ENCODE results near the gene UBAC2.

Gene UBAC2

GRCh38 chr13:99363949-99364348 lies 163.3 kb downstream of the UBAC2 start:
- DNase-seq: no peak

- DNase-seq: no peak
Measured at GRCh38 chr13:99366075-99366987, 165.7 kb downstream of the UBAC2 start.

- no peak for DNase-seq
Measured at GRCh38 chr13:99367106-99367616, 166.5 kb downstream of the UBAC2 start.

- DNase-seq: no peak
Measured at GRCh38 chr13:99367663-99368448, 167.2 kb downstream of the UBAC2 start.

DNA sequence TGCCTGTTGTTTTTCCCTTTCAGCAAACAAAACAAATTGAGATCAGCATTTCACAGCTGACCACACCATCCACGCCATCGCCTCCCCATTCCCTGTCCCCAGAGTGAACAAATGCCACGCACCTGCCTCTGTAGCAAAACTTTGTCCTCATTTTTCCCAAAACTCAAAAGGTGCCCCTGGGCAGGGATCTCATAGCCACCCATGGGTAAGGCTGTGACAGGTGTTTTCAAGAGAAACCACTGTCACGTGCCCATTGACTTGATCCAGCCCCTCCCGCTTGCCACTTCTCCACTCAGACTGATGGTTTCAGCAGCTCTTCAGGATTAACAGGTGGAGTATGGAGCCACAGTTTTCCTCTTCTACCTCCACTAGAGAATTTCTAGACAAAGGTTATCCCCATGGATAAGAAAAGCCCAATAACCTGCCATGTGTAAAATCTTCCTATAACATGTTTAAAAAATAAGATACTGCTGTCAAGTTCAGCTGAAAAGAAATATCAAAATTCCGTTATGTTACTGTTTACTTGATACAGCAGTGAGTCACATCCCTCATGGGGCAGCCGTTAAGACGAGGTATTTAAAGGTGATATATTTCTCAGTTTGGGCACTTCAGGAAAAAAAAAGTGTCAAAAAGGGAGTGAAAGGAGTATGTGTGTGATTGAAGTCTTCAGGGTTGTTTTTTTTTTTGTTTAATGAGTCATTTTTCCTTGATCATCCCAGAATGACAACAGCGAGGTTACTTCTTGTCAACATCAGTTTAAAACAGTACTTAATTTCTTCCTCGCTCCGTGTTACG lies 170.0 kb downstream of the UBAC2 start:
- DNase-seq: no peak

- peak; percentile 86 for DNase-seq
Measured at GRCh38 chr13:99371956-99372355, 171.3 kb downstream of the UBAC2 start.

DNA sequence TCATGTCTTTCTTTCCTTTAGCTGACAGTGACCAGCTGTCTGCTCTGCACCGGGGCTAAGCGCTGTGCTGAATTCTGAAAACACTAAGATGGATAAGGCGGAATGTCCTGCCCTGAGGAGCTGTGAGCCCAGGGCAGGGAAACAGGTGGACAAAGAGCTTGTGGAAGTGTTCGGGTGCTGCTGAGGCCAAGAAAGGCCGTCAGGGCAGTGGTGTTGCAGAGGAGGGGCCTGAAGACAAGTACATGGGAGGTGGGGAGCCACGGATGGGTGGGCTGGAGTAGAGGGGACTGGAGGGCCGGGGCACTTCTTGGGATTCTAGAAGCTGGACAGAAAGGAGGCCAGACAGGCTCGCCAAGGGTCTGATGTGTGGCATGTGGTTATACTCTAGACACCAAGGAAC lies 172.8 kb downstream of the UBAC2 start:
- DNase-seq: no peak

- no peak for DNase-seq
Measured at GRCh38 chr13:99374169-99374991, 173.7 kb downstream of the UBAC2 start.

GRCh38 chr13:99374994-99375737 lies 174.5 kb downstream of the UBAC2 start:
- DNase-seq: peak; percentile 68 to 84

- DNase-seq: no peak
Measured at GRCh38 chr13:99375738-99376080, 175.1 kb downstream of the UBAC2 start.

DNA sequence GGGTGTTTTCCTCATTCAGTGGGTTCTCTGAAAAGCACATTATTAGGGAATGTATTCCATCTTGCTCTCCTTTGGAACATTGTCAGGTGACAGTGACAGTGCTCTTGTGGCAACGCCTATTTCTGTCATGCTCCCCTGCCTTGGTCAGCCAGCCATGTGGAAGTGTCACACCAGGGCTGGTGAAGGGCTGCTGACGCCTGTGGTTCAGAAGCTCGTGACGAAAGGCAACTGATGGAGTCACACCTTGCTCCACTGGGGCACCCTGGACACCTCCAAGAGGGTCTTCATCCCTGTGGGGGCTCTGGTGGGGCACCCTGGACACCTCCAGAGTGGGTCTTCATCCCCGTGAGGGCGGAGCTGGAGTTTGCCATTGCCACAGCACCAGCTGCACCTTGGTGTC lies 175.5 kb downstream of the UBAC2 start:
- DNase-seq: no peak

DNA sequence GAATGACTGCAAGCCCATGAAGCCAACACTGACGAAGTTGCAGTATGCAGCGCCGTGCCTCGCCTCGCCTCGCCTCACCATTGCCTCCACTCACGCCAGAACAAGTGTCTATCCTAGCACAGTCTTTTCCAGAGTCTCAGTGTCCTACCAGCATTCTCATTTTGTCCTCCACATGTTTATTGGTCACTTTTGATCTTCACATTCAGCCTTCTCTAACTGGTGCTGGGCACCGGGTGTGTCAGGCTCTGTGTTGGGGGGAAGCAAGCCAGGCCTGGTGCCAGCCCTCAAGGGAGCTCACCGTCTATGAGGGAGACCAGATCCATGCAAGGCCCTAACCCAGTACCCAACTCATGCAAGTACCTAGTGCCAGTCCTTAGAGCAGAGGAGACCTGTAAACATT lies 176.3 kb downstream of the UBAC2 start:
- DNase-seq: no peak

- DNase-seq: no peak
Measured at GRCh38 chr13:99377641-99378040, 177.0 kb downstream of the UBAC2 start.

GRCh38 chr13:99378985-99379733 lies 178.5 kb downstream of the UBAC2 start:
- no peak for DNase-seq

DNA sequence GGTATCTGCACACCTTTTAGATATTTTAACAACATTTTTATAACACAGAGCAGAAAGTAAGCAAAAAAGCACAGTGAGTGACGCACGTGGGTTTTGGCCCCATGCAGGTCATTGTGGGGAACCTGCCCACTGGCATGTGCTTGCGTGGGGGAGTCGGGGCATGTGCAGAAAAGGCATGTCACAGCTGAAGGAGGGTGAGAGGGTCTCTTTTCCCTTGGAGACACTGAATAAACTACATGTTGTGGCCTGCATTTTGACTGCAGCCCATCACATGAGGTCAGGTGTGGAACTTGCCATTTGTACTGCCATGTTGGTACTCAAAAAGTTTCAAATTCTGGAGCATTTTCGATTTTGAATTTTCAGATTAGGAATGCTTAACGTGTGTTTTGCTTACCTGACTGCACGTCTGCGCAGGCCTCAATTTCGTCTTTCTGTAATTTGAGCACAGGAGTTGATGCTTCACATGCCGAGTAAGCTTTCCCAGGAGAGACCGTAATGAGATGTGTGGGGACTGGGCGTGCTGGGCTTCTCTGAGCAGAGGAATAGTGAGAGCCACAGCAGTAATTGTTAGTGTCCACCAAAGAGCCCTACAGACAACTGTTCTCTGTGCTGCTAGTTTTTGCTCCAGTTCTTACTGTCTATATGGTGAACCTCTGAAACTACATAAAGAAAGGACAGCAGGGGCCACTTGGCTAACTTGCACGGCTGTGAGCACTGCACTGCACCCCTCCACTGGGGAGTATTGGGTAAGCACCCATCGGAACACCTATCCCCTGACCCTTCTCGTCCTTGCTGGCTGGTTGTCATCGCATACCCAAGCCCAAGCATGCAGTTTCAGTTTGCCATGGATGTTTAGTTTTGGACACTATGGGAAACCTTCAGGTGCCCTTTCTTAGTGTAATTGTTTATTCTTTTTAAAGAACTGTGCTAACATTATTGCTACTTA lies 179.5 kb downstream of the UBAC2 start:
- no peak for DNase-seq

- DNase-seq: no peak
Measured at GRCh38 chr13:99380921-99381645, 180.4 kb downstream of the UBAC2 start.

- no peak for DNase-seq
Measured at GRCh38 chr13:99381766-99382165, 181.1 kb downstream of the UBAC2 start.

- DNase-seq: no peak
Measured at GRCh38 chr13:99382428-99383133, 181.9 kb downstream of the UBAC2 start.

All from AML-193 (cell line).